K562 (cell line): ENCODE measurements around the gene POC1B. TPM values are rescaled to one million over a fixed set of nuclear protein-coding genes. Genes with fewer than 3 reads are reported as not detected.

Experiments used
- ATAC-seq: fragments of 200-7000 bp; cut with Tn5 transposase; 3 replicates; pipeline ENCODE4 v1.9.1; 2020; ENCODE audit warnings: moderate library complexity
- BruUV-seq: library from RNA; stranded (reverse); fragments of 400-500 nt; replicated peaks from 2 replicates; lab custom pipeline; 2021; lab: Mats Ljungman, UMichigan
- CTCF ChIA-PET: fragments of 300-600 bp; formaldehyde crosslinking; extraction: SDS; loops from one replicate; lab custom pipeline; 2021; ENCODE audit warnings: low intra/inter-chr PET ratio; lab: Yijun Ruan, JAX
- POLR2A ChIA-PET: fragments of 300-600, 350-650 bp; sonication (Branson Sonifier 250); formaldehyde crosslinking; extraction: SDS; loops from one replicate; lab custom pipeline; 2021; ENCODE audit warnings: antibody characterized with exemption, inconsistent platforms; lab: Yijun Ruan, JAX
- DNase-seq, 4 experiments: peaks; one replicate each; pipeline versions ENCODE4 v3.0.0 to v3.0.0-alpha.2; 2011 to 2018; ENCODE audit warnings: low spot score in 3 of 4, mixed read lengths in 3 of 4; ENCODE audit errors: extremely low read depth in 1 of 4
- FAIRE-seq: peaks from 2 replicates; lab custom pipeline; 2011; peaks lifted over from hg19 to GRCh38; lab: Jason Lieb, UNC
- H2AFZ ChIP-seq: 2 replicates; pipeline ENCODE4 v1.6.0; 2011; ENCODE audit warnings: low read depth, low read length, control low read depth, inconsistent platforms
- H3K27ac ChIP-seq: fragments of 200-600 bp; 3 replicates; pipeline ENCODE4 v1.8.0; 2011; ENCODE audit warnings: low read depth, mild to moderate bottlenecking, control low read depth, inconsistent platforms, low read length, moderate library complexity, mixed read lengths; ENCODE audit errors: extremely low read depth
- H3K27me3 ChIP-seq, 2 experiments: fragments of 300-600 bp in 1 of 2; 2 replicates in 1 of 2; 3 replicates in 1 of 2; pipeline versions ENCODE4 v1.6.0 to v1.8.0; 2011; ENCODE audit warnings: inconsistent platforms in 2 of 2, low read length in 2 of 2, mild to moderate bottlenecking in 1 of 2, mixed read lengths in 1 of 2, moderate library complexity in 1 of 2; ENCODE audit not compliant: control insufficient read depth in 2 of 2, insufficient read depth in 2 of 2
- H3K36me3 ChIP-seq: fragments of 300-600 bp; 3 replicates; pipeline ENCODE4 v1.8.0; 2011; ENCODE audit warnings: mild to moderate bottlenecking, low read length, inconsistent platforms; ENCODE audit not compliant: control insufficient read depth, insufficient read depth
- H3K4me1 ChIP-seq, 2 experiments: fragments of 200-600 bp in 1 of 2; replicated peaks in 1 of 2; 2 replicates in 1 of 2; 3 replicates in 1 of 2; pipeline versions ENCODE4 v1.5.1 to v1.8.0; 2011; ENCODE audit warnings: inconsistent platforms in 2 of 2, low read length in 2 of 2, mild to moderate bottlenecking in 1 of 2, mixed read lengths in 1 of 2, moderate library complexity in 1 of 2; ENCODE audit not compliant: control insufficient read depth in 2 of 2, insufficient read depth in 2 of 2
- H3K4me2 ChIP-seq: 2 replicates; pipeline ENCODE4 v1.6.1; 2011; ENCODE audit warnings: low read length, control low read depth, inconsistent platforms, mixed read lengths; ENCODE audit not compliant: insufficient read depth
- H3K4me3 ChIP-seq: fragments of 200-600 bp; sonication (generic), shearing (Covaris generic); 2 replicates; pipeline ENCODE4 v1.5.1; 2016; ENCODE audit warnings: control low read depth, inconsistent platforms
- H3K79me2 ChIP-seq: fragments of 200-600 bp; 3 replicates; pipeline ENCODE4 v1.8.0; 2011; ENCODE audit warnings: low read length, inconsistent platforms; ENCODE audit not compliant: control insufficient read depth, insufficient read depth
- H3K9ac ChIP-seq, 2 experiments: 2 replicates each; pipeline versions ENCODE4 v1.6.0 to v1.6.1; 2011; ENCODE audit warnings: low read depth in 2 of 2, low read length in 2 of 2, control low read depth in 1 of 2, inconsistent platforms in 1 of 2, mild to moderate bottlenecking in 1 of 2, mixed read lengths in 1 of 2; ENCODE audit not compliant: insufficient read depth in 1 of 2
- H3K9me1 ChIP-seq: one replicate; pipeline ENCODE4 v1.6.0; 2011; ENCODE audit warnings: inconsistent platforms, mild to moderate bottlenecking, low read length, moderate library complexity; ENCODE audit not compliant: control insufficient read depth, insufficient read depth
- H3K9me3 ChIP-seq: replicated peaks from 2 replicates; pipeline ENCODE4 v1.5.1; 2011; ENCODE audit warnings: low read depth, low read length, inconsistent platforms; ENCODE audit not compliant: control insufficient read depth, insufficient read depth
- H4K20me1 ChIP-seq: replicated peaks from 2 replicates; pipeline ENCODE4 v1.6.1; 2011; ENCODE audit warnings: low read length, inconsistent platforms, mixed read lengths; ENCODE audit not compliant: control insufficient read depth, insufficient read depth
- AFF4 ChIP-seq: sonication (generic); formaldehyde crosslinking; IDR thresholded peaks from 2 replicates; pipeline ENCODE4 v1.8.0; 2023; ENCODE audit warnings: mild to moderate bottlenecking, missing genetic modification reagents
- RBM25 ChIP-seq: fragments of 200-400 bp; formaldehyde crosslinking; IDR thresholded peaks from 2 replicates; pipeline ENCODE4 v1.6.1; 2018; ENCODE audit warnings: low read length, low read depth, moderate library complexity; ENCODE audit not compliant: severe bottlenecking
- SETDB1 ChIP-seq: IDR thresholded peaks from one replicate; pipeline ENCODE4 v1.6.1; 2012; ENCODE audit warnings: low read length, control low read depth, inconsistent platforms
- TBP ChIP-seq: optimal IDR thresholded peaks from 2 replicates; pipeline ENCODE3; 2011; ENCODE audit warnings: low read depth, low read length, improper control_type of control experiment
- TSC22D4 ChIP-seq: fragments of 450-650 bp; IDR thresholded peaks from 2 replicates; pipeline ENCODE4 v1.6.1; 2016; ENCODE audit warnings: missing genetic modification characterization, missing biosample characterization, control low read depth
- YY1 ChIP-seq, 3 experiments: IDR thresholded peaks; 2 replicates each; pipeline ENCODE4 v1.6.1; 2011; ENCODE audit warnings: low read length in 2 of 3, mild to moderate bottlenecking in 2 of 3, moderate library complexity in 2 of 3, borderline replicate concordance in 1 of 3, control low read depth in 1 of 3, low read depth in 1 of 3; ENCODE audit not compliant: insufficient read depth in 3 of 3, insufficient replicate concordance in 2 of 3, control insufficient read depth in 1 of 3, insufficient read length in 1 of 3; ENCODE audit errors: extremely low read depth in 1 of 3
- ZNF79 ChIP-seq: fragments of 250-450 bp; sonication (Bioruptor Pico); IDR thresholded peaks from 2 replicates; pipeline ENCODE4 v1.4.0; 2020; ENCODE audit warnings: low read depth, mild to moderate bottlenecking, moderate library complexity
- WGBS: fragments of 100-300 bp; shearing (Covaris generic); methylation state at CpG from one replicate; pipeline ENCODE4 v1.1.6; 2016; ENCODE audit warnings: low coverage, mixed read lengths; ENCODE audit not compliant: insufficient coverage; ENCODE audit errors: missing lambda C conversion rate; 5-methylcytosine and 5-hydroxymethylcytosine counted together
- in situ Hi-C: fragments of 300-500 bp; cut with MboI; formaldehyde crosslinking; loops from 4 replicates; pipeline ENCODE4 v1.15.0; 2018; ENCODE audit warnings: inconsistent platforms, mixed read lengths
- intact Hi-C: fragments of 100-400 bp; cut with micrococcal nuclease; formaldehyde crosslinking; loops from 2 replicates; pipeline ENCODE4 v1.14.2; 2022
- polyA plus RNA-seq, 8 experiments: library from polyadenylated mRNA; depleted of rRNA in 4 of 8; stranded (reverse) in 5 of 8; unstranded in 3 of 8; fragments of >200 nt; fragmentation: Nextera tagmentation in 2 of 8; fragmentation: Illumina TruSeq in 1 of 8; extraction: Ambion mirVana in 2 of 8; extraction: Trizol in 1 of 8; gene quantifications; 2 replicates each; pipeline versions ENCODE4 v1.2.1 to v1.2.3, GENCODE V29; 2011 to 2014; ENCODE audit warnings: inconsistent platforms in 1 of 8, missing spikeins in 1 of 8
- total RNA-seq, 7 experiments: library from RNA; depleted of rRNA in 6 of 7; stranded (reverse); fragments of >200 nt in 6 of 7; fragmentation: Illumina TruSeq in 2 of 7; extraction: Trizol in 2 of 7; gene quantifications; 2 replicates each; pipeline versions ENCODE4 v1.2.1 to v1.2.3, GENCODE V29; 2011 to 2021; ENCODE audit warnings: low replicate concordance in 1 of 7

The POC1B gene
- total and polyA plus RNA-seq, 9 of the 15 experiments (the other 6 are each of a cell fraction or from before 2014, with no cell fraction given): 4.5 to 16.1 (median 10.4) TPM

DNA sequence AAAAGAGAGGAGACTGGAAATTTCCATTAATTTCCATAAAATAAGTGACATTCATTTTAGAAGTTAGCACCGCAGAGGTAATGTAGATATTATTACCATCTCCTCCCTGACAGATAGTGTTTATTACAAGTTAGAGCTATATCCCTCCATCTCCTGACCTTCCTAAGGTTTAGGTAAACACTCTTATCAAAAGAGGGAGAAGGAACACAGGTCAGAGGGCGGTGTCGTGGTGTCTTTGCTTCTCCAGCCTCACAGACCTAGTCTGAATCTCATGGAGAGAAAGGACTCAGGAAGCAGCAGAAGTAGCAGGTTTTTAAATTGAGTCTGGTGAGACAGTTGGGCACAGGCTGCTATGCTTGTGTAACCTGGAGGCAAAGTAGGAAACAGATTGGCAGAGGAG, 11.5 kb upstream of the POC1B start:
- Histone ChIP-seq H2AFZ (no peak overlapping the region), H3K4me3 (no peak overlapping the region), H3K4me2 (no peak overlapping the region), H4K20me1 (no peaks in the 10 kb centered on the region), H3K9me3 (no peaks in the 10 kb centered on the region), H3K4me1 (peaks cover 11 to 35% of the 10 kb centered on the region in 2 experiments), H3K9ac (no peak overlapping the region), H3K79me2 (no peaks in the 10 kb centered on the region), H3K27me3 (no peaks in the 10 kb centered on the region), H3K9me1 (no peaks in the 10 kb centered on the region), H3K27ac (no peak overlapping the region)
- ATAC-seq (no peak), DNase-seq (no peak)
- POLR2A ChIA-PET: interaction anchor here (0.6 kb wide), 1 partner anchor 24 kb away, joined by 3 read pairs; no protein-coding TSS in a partner anchor
- BruUV-seq: no TSS peak
- intact Hi-C loops: no loop called here
- in situ Hi-C loops: loop anchor here (25.0 kb wide), 1 partner anchor 1300 kb away; no protein-coding TSS in a partner anchor
- TF ChIP-seq TSC22D4 (tag) (no peak), ZNF79 (no peak), SETDB1 (no peak), AFF4 (CRISPR knock-in tag) (no peak), YY1 (IDR thresholded peaks at IDR 0.05; ENCODE audit: borderline replicate concordance in 1 of 3, control insufficient read depth in 1 of 3, extremely low read depth in 1 of 3, insufficient read depth in 3 of 3, insufficient read length in 1 of 3, insufficient replicate concordance in 2 of 3, low read depth in 1 of 3, low read length in 2 of 3) (no peak), RBM25 (no peak), TBP (peak; percentile 27)
- TF ChIP-seq, all 486 proteins: peak for 1
- 25% methylated on average over 3 of the region's 3 CpGs for WGBS
- no peaks in the 10 kb centered on the region for H3K36me3 ChIP-seq
- CTCF ChIA-PET: no interaction called here
- FAIRE-seq: no peak
